ENCODE results near the gene PLEKHA3.

- no peak for TF ChIP-seq CTCF (conservative IDR thresholded peaks at IDR 0.05)
- no peak for TF ChIP-seq EZH2 (IDR thresholded peaks at IDR 0.05; ENCODE audit: low read depth)
Measured at GRCh38 chr2:178513876-178514275, 33.6 kb downstream of the PLEKHA3 start.
